Activated naive CD4-positive, alpha-beta T cell treated with anti-CD3 and anti-CD28 coated beads, Interleukin-2, amount 50 U/mL, for 72 hours (primary cell): ENCODE data around the gene APOBEC3B. TPM values are rescaled to one million over a fixed set of nuclear protein-coding genes. Genes with fewer than 3 reads are reported as not detected.
"Not testable (repeated sequence)": the region's sequence is repeated elsewhere in the genome, so short reads cannot be mapped to it uniquely, and the experiment has no call there.

Experiments used
- ATAC-seq, 2 donors: fragments of 150-1000 bp; cut with Tn5 transposase; 2 replicates each; pipeline ENCODE4 v1.10.0; 2021; ENCODE audit warnings: mild to moderate bottlenecking in 2 of 2, moderate library complexity in 2 of 2
- DNase-seq, 2 donors: peaks; one replicate each; pipeline ENCODE4 v3.0.0; 2021 to 2022; ENCODE audit warnings: low spot score in 2 of 2
- H3K27ac Mint-ChIP-seq, 2 donors: one replicate each; pipeline ENCODE4 v1.8.0; 2022; ENCODE audit warnings: mild to moderate bottlenecking in 2 of 2, mixed read lengths in 2 of 2
- H3K36me3 Mint-ChIP-seq, 2 donors: one replicate each; pipeline ENCODE4 v1.8.0; 2022; ENCODE audit warnings: mixed read lengths in 2 of 2
- H3K9me3 Mint-ChIP-seq, 2 donors: one replicate each; pipeline ENCODE4 v1.8.0; 2022; ENCODE audit warnings: mixed read lengths in 2 of 2
- total RNA-seq, 2 donors: library from RNA; stranded (reverse); gene quantifications; one replicate each; pipeline ENCODE4 v1.2.3, GENCODE V29; 2022

Gene APOBEC3B
- total RNA-seq, 2 donors from 2014 or later, result 6.4 to 9.6 TPM

DNA sequence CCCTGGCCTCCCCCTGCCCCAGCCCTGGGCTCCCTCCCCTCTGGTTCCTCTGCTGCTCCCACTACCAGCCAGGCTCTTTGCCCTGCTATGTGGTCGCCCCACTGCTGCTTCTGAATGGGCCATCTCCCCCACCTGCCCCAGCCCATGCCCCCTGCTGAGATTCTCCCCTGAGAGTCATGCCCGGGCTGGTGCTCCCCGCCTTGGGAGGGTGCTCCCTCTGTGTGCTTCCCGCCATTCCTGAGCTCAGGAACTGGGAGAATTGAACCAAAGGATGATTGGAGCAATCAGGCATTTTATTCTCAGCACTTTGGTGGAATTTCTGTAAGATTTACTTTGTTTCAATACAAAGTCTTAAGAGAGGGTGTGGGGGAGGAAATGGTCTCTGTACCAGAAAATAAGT is 45.6 kb downstream of the APOBEC3B start:
- DNase-seq (no peak), ATAC-seq (no peak)
- Mint-ChIP-seq H3K27ac (peak overlapping the region; percentile 41 to 50), H3K9me3 (no peaks in the 10 kb centered on the region), H3K36me3 (no peaks in the 10 kb centered on the region)

DNA sequence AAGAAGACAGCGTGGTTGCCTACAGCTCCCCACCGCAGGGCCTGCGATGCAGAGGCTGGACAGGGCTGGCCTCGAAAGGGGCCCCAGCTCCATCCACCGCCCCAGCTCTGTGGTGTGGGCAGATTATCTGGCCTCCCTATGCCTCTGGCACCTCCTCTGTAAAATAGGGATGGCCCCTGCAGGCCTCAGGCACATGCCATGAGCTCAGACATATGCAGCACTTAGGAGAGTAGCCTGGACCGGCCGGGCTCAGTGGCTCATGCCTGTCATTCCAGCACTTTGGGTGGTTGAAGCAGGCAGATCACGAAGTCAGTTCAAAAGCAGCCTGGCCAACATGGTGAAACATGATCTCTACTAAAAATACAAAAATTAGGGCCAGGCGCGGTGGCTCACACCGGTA is 46.1 kb downstream of the APOBEC3B start:
- Mint-ChIP-seq H3K9me3 (no peaks in the 10 kb centered on the region), H3K27ac (peak overlapping the region; percentile 41 to 50), H3K36me3 (no peaks in the 10 kb centered on the region)
- no peak for ATAC-seq
- DNase-seq, result no peak

DNA sequence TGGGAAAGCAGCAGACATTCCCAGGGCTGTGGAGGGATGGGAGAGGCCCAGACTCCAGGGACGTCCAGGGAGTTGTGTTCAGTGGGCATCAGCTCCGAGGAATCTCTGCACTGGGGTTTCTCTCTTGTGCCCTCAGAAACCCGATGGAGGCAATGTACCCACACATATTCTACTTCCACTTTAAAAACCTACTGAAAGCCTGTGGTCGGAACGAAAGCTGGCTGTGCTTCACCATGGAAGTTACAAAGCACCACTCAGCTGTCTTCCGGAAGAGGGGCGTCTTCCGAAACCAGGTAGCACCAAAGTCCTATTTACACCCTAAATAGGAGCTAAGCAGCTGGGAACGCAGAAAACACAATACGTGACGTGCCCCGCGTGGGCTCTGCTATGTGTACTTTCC is 47.1 kb downstream of the APOBEC3B start:
- Mint-ChIP-seq H3K27ac (no peak overlapping the region), H3K36me3 (no peaks in the 10 kb centered on the region), H3K9me3 (no peaks in the 10 kb centered on the region)
- ATAC-seq, result no peak
- DNase-seq, result no peak

DNA sequence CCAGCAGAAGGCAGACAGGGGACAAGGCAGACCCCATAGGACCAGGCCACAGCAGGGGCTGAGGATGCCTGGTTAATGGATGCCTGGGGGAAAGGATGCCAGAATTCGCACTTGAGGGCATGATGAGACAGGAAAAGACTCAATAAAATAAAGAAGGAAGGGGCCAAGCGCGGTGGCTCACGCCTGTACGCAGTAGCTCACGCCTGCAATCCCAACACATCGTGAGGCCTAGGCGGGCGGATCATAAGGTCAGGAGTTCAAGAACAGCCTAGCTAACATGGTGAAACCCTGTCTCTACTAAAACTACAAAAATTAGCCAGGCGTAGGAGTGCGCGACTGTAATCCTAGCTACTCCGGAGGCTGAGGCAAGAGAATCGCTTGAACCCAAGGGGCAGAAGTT is 48.6 kb downstream of the APOBEC3B start:
- peak overlapping the region in 1 of 2 donors; percentile 60 for H3K27ac Mint-ChIP-seq
- DNase-seq (no peak), ATAC-seq (no peak)
- no peaks in the 10 kb centered on the region for H3K9me3 Mint-ChIP-seq
- no peaks in the 10 kb centered on the region for H3K36me3 Mint-ChIP-seq

DNA sequence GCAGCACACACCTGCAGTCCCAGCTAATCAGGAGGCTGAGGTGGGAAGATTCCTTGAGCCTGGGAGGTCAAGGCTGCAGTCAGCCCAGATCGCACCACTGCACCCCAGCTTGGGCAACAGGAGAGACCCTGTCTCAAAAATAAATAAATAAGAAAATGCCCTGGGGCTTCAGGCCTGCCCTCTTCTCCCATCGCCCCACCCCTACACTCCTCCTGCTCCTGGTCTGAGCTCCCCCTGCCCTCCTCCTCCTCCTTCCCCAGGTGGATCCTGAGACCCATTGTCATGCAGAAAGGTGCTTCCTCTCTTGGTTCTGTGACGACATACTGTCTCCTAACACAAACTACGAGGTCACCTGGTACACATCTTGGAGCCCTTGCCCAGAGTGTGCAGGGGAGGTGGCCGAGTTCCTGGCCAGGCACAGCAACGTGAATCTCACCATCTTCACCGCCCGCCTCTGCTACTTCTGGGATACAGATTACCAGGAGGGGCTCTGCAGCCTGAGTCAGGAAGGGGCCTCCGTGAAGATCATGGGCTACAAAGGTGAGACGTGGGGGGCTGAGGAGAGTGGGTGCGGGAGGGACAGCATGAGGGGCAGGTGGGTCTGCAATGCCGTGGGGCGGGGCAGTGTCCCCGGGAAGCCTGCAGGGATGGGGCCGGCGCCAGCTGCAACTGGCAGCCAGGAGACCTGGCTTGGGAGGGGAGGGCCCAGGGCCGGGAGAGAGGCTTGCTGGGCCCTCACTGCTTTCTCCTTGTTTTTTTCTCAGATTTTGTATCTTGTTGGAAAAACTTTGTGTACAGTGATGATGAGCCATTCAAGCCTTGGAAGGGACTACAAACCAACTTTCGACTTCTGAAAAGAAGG is 49.5 kb downstream of the APOBEC3B start:
- H3K27ac Mint-ChIP-seq, ATAC-seq, DNase-seq, H3K36me3 Mint-ChIP-seq, H3K9me3 Mint-ChIP-seq: not testable (repeated sequence)

DNA sequence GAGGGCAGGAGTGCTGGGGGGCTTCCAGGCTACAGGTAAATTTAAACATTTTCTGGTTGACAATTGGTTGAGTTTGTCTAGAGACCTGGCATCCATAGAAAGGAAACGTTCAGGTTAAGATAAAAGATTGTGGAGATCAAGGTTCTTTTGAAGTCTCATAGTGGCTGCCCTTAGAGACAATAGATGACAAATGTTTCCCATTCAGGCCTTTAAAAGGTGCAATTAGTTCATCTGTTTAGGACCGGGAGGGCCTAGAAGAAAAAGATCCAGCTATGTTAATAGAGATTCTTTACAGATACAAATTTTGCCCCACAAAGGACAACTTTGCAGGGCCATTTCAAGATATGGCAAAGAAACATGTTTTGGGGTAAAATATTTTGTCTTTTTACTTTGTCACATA is 54.9 kb downstream of the APOBEC3B start:
- H3K36me3 Mint-ChIP-seq, H3K9me3 Mint-ChIP-seq, DNase-seq, H3K27ac Mint-ChIP-seq, ATAC-seq: not testable (repeated sequence)

DNA sequence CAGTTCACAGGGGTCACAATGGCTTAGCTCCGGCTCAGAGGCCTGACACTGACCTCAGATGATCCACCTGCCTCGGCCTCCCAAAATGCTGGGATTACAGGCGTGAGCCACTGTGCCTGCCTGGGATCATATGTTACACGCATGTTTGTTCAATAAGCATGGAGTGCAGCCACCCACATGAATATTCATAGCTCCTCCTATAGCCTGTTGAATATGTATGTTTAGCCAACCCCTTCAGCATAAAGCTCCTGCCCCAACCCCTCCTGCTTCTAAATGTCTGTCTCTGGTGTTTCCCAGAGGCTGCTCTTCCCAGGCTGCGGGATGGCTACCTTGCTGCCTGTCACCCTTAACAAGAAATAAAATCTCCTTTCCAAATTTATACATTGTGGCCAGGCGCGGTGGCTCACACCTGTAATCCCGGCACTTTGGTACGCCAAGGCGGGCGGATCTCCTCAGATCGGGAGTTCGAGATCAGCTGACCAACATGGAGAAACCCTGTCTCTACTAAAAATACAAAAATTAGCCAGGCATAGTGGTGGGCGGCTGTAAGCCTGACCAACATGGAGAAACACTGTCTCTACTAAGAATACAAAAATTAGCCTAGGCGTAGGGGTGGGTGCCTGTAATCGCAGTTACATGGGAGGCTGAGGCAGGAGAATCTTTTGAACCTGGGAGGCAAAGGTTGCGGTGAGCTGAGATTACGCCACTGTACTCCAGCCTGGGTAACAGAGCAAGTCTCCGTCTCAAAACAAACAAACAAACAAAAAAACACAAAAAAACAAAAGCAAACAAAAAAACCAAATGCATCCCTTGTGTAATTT is 57.4 kb downstream of the APOBEC3B start:
- ATAC-seq, result no peak
- Mint-ChIP-seq H3K9me3 (no peaks in the 10 kb centered on the region), H3K36me3 (peaks cover 4 to 7% of the 10 kb centered on the region in 2 donors), H3K27ac (peak overlapping the region in 1 of 2 donors; percentile 88)
- no peak for DNase-seq

DNA sequence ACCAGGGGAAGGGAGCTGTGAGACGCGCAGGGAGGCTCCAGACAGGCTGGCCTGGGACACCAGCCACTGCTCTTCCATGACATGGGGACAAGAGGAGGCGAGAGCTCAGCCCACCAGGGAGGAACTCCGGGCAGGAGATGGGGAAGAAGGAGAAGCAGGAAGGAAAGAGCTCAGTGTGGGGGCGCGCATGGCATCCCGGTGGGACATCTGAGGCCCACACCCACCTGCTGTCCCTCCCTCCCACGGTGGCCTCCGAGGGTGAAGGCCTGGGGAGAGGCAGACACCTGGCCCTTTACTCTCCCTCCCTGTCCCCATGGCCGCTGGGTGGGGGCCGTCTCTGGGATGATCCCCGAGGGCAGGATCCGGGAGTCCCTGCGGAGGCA is 58.0 kb downstream of the APOBEC3B start:
- H3K9me3 Mint-ChIP-seq, DNase-seq, H3K36me3 Mint-ChIP-seq, ATAC-seq: not testable (repeated sequence)
- H3K27ac Mint-ChIP-seq, result peak overlapping the region in 1 of 2 donors; percentile 88

DNA sequence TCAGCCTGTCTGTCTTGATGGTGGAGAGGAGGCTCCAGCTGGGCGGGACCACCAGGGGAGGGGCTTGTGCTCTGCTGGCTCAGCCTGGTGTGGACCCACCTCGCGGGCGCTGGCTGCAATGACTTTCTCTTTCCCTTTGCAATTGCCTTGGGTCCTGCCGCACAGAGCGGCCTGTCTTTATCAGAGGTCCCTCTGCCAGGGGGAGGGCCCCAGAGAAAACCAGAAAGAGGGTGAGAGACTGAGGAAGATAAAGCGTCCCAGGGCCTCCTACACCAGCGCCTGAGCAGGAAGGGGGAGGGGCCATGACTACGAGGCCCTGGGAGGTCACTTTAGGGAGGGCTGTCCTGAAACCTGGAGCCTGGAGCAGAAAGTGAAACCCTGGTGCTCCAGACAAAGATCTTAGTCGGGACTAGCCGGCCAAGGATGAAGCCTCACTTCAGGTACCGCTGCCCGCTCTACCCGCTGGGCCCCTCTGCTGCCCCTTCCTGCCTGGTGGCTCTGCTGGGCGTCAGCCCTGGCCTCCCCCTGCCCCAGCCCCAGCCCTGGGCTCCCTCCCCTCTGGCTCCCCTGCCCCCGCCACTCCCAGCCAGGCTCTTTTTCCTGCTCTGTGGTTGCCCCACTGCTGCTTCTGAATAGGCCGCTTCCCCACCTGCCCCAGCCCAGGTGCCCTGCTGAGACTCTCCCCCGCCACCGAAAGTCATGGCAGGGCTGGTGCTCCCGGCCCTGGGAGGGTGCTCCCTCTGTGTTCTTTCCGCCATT is 58.6 kb downstream of the APOBEC3B start, which contains the start of gene APOBEC3F:
APOBEC3F (plus strand) TSS at position 327 of the 759 bp plus-strand sequence; CDS start at position 424, 97 bp downstream.
- H3K27ac Mint-ChIP-seq, result peak within 1 kb of the TSS; percentile 88 to 89
- H3K9me3 Mint-ChIP-seq, H3K36me3 Mint-ChIP-seq: not testable (repeated sequence)
- peak; percentile 93 to 96 for ATAC-seq
- peak; percentile 56 to 78 for DNase-seq

DNA sequence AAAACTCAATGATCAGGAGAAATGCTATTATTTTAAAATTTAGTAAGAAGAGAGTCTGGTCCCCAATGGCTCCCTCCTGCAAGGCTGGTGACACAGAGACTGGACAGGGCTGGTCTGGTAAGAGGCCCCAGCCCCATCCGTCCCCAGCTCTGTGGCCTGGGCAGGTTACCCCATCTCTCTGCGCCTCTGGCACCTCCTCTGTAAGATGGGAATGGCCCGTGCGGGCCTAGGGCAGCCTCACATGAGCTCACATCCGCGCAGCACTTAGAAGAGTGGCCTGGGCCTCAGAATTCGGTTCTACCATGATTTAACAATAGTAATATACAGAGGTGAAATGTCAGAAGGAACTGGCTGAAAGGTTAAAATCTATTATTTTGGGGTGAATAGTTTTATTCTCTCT is 59.8 kb downstream of the APOBEC3B start:
- DNase-seq (no peak), ATAC-seq (no peak)
- Mint-ChIP-seq H3K27ac (peak overlapping the region; percentile 88 to 89), H3K36me3 (peaks cover 4 to 7% of the 10 kb centered on the region in 2 donors), H3K9me3 (no peaks in the 10 kb centered on the region)

Other genes with a start within 250 kb of the APOBEC3B start
- gene SUN2, start 226.3 kb upstream of the APOBEC3B start, total RNA-seq, result 100 to 1,000 TPM; 142 to 241 TPM
- gene DNAL4, start 188.2 kb upstream of the APOBEC3B start, total RNA-seq, result 1 to 10 TPM; 5.2 to 7.8 TPM
- gene NPTXR, start 138.3 kb upstream of the APOBEC3B start, total RNA-seq, result 1 to 10 TPM in 1 of 2 donors, under 1 TPM in 1; 0.75 to 1.1 TPM
- 10 to 100 TPM; 46.9 to 92.6 TPM for gene CBX6, start 110.1 kb upstream of the APOBEC3B start, total RNA-seq
- gene APOBEC3A, start 24.7 kb upstream of the APOBEC3B start, total RNA-seq, result not detected
- gene APOBEC3C, start 31.9 kb downstream of the APOBEC3B start, total RNA-seq, result 100 to 1,000 TPM in 1 of 2 donors, 10 to 100 TPM in 1; 71.0 to 114 TPM
- gene APOBEC3D, start 38.8 kb downstream of the APOBEC3B start, total RNA-seq, result 10 to 100 TPM; 16.0 to 27.2 TPM
- gene APOBEC3F, start 58.5 kb downstream of the APOBEC3B start, total RNA-seq, result 10 to 100 TPM; 15.8 to 25.8 TPM
- gene APOBEC3G, start 94.9 kb downstream of the APOBEC3B start, total RNA-seq, result 10 to 100 TPM; 29.1 to 48.3 TPM
- 10 to 100 TPM; 10.5 to 34.3 TPM for gene APOBEC3H, start 114.9 kb downstream of the APOBEC3B start, total RNA-seq
- gene CBX7, start 170.3 kb downstream of the APOBEC3B start, total RNA-seq, result 10 to 100 TPM; 25.0 to 43.8 TPM